ENCODE results near the gene PLEKHG3. TPM values are rescaled to one million over a fixed set of nuclear protein-coding genes. Genes with fewer than 3 reads are reported as not detected.

The PLEKHG3 gene
- total RNA-seq, 3 donors from 2014 or later, result 18.7 to 31.5 (median 30.3) TPM

GRCh38 chr14:64779472-64779871 lies 75.2 kb downstream of the PLEKHG3 start:
- intact Hi-C loops (cut with DNase I; ENCODE audit: low total_unique reads), result no loop called here
- no peaks in the 10 kb centered on the region for H3K27me3 ChIP-seq
- no peak overlapping the region for H3K4me3 ChIP-seq
- H3K4me1 ChIP-seq, result no peaks in the 10 kb centered on the region
- no peak overlapping the region for H3K27ac ChIP-seq
- no peak for TF ChIP-seq POLR2A (IDR thresholded peaks at IDR 0.05)
- no peak for TF ChIP-seq CTCF (IDR thresholded peaks at IDR 0.05)
- no peak for DNase-seq (ENCODE audit: low spot score in 2 of 2)
- H3K9me3 ChIP-seq, result no peaks in the 10 kb centered on the region
- H3K36me3 ChIP-seq, result no peaks in the 10 kb centered on the region

GRCh38 chr14:64782196-64782595 lies 78.0 kb downstream of the PLEKHG3 start:
- TF ChIP-seq CTCF (IDR thresholded peaks at IDR 0.05) (no peak), POLR2AphosphoS5 (IDR thresholded peaks at IDR 0.05) (no peak), POLR2A (IDR thresholded peaks at IDR 0.05) (no peak)

DNA sequence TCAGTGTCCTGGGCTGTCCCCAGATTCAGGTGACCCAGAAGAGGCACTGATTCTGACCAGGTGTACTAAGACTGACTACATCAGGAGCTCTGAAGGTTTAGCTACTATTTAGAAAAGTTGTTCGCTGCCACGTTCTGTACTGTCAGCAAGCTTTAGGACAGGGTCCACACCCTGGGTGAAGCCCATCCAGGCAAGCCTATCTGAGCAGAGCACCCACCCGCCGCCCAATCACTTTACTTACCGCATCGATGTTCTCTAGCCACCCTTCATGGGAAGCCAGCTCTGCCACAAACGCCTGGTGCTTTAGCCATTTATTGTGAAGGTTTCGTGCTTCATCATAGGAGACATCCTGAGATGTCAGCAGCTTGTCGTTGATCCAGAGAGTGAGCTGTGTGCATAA lies 79.8 kb downstream of the PLEKHG3 start:
- no peaks in the 10 kb centered on the region for H3K4me1 ChIP-seq
- intact Hi-C loops (cut with DNase I; ENCODE audit: low total_unique reads), result no loop called here
- TF ChIP-seq CTCF (IDR thresholded peaks at IDR 0.05) (no peak), POLR2AphosphoS5 (IDR thresholded peaks at IDR 0.05) (no peak), POLR2A (IDR thresholded peaks at IDR 0.05) (no peak)

More at GRCh38 chr14:64782196-64782595, 78.0 kb downstream of the PLEKHG3 start:
- H3K36me3 ChIP-seq, result no peaks in the 10 kb centered on the region
- DNase-seq (ENCODE audit: low spot score in 2 of 2), result no peak
- H3K4me1 ChIP-seq, result no peaks in the 10 kb centered on the region
- intact Hi-C loops (cut with DNase I; ENCODE audit: low total_unique reads), result no loop called here
- no peaks in the 10 kb centered on the region for H3K9me3 ChIP-seq
- no peak overlapping the region for H3K27ac ChIP-seq
- no peaks in the 10 kb centered on the region for H3K27me3 ChIP-seq
- H3K4me3 ChIP-seq, result no peak overlapping the region

DNA sequence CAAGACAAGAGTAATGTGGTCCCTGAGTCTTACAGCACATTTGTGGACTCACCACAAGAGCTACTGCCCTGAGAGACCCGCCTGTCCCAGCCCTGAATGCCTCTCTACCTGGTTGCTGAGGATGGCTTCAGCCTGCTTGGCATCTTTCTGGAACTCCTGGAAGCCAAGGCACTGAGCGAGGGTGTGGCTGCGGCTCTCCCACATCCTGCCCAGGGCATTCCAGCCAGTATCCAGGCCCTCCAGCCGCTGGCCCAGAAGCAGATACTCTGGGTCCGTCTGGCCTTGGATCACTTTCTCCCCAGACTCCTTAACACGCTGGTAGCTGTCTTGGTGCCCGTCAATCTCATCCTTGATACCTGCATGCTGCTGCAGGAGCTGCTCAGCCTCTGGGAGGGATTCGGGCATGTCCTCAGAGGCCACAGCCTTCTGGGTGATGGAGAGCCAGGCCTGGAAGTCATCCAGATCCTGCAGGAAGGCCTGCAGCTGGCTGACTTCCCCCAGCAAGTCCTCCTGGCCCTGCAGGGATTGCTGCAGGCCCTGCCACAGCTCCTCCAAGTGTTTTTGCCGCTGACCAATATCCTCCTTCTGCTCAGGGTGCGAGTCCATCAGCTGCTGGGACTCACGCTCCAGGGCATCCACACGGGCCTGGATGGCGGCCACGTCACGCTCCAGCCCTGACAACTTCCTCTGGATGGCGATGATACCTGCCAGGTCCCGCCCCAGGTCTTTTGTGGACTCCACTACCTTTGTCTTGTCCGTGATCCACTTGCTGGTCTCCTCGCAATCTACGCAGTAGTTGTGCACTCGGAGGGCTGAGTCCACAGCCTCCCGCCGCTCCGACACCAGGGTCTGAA lies 82.3 kb downstream of the PLEKHG3 start:
- H3K4me1 ChIP-seq, result no peaks in the 10 kb centered on the region
- no peak for DNase-seq (ENCODE audit: low spot score in 2 of 2)
- H3K4me3 ChIP-seq, result no peak overlapping the region
- H3K9me3 ChIP-seq, result no peaks in the 10 kb centered on the region
- H3K27me3 ChIP-seq, result no peaks in the 10 kb centered on the region
- no peak overlapping the region for H3K27ac ChIP-seq
- TF ChIP-seq CTCF (IDR thresholded peaks at IDR 0.05), result no peak
- TF ChIP-seq POLR2A (IDR thresholded peaks at IDR 0.05), result no peak
- intact Hi-C loops (cut with DNase I; ENCODE audit: low total_unique reads), result no loop called here
- no peaks in the 10 kb centered on the region for H3K36me3 ChIP-seq

More for the DNA sequence above, 79.8 kb downstream of the PLEKHG3 start:
- no peak for DNase-seq (ENCODE audit: low spot score in 2 of 2)
- no peaks in the 10 kb centered on the region for H3K27me3 ChIP-seq
- H3K36me3 ChIP-seq, result no peaks in the 10 kb centered on the region
- H3K27ac ChIP-seq, result no peak overlapping the region
- H3K4me3 ChIP-seq, result no peak overlapping the region
- no peaks in the 10 kb centered on the region for H3K9me3 ChIP-seq

- H3K36me3 ChIP-seq, result no peaks in the 10 kb centered on the region
- H3K27ac ChIP-seq, result no peak overlapping the region
- TF ChIP-seq POLR2A (IDR thresholded peaks at IDR 0.05) (no peak), CTCF (IDR thresholded peaks at IDR 0.05) (no peak), POLR2AphosphoS5 (IDR thresholded peaks at IDR 0.05) (no peak)
- no peak overlapping the region for H3K4me3 ChIP-seq
- no peaks in the 10 kb centered on the region for H3K27me3 ChIP-seq
- intact Hi-C loops (cut with DNase I; ENCODE audit: low total_unique reads), result no loop called here
- no peaks in the 10 kb centered on the region for H3K9me3 ChIP-seq
- no peaks in the 10 kb centered on the region for H3K4me1 ChIP-seq
- DNase-seq (ENCODE audit: low spot score in 2 of 2), result no peak
These were observed 83.4 kb downstream of the PLEKHG3 start for GRCh38 chr14:64787619-64788018.
